Measurements from ENCODE around the gene SORCS2. TPM values are rescaled to one million over a fixed set of nuclear protein-coding genes. Genes with fewer than 3 reads are reported as not detected.

SORCS2 gene
- polyA plus RNA-seq, 1 donor (not counting 4 experiments of a cell fraction or from before 2014, with no cell fraction given): 0.09 TPM

- H3K27me3 ChIP-seq (ENCODE audit: control insufficient read depth, extremely low read depth, insufficient read depth, low read length): no peaks in the 10 kb centered on the region
- no peaks in the 10 kb centered on the region for H3K9me1 ChIP-seq (ENCODE audit: control insufficient read depth, extremely low read depth, insufficient read depth, low read length)
- H2AFZ ChIP-seq (ENCODE audit: control insufficient read depth, low read length): no peak overlapping the region
- H3K36me3 ChIP-seq (ENCODE audit: control insufficient read depth in 2 of 2, extremely low read depth in 1 of 2, insufficient read depth in 2 of 2, low read length in 2 of 2): no peaks in the 10 kb centered on the region
- H3K79me2 ChIP-seq (ENCODE audit: control insufficient read depth, insufficient read depth, low read length): no peaks in the 10 kb centered on the region
- no peak overlapping the region for H3K27ac ChIP-seq (ENCODE audit: control insufficient read depth, insufficient read depth, low read length)
- no peak overlapping the region for H3K4me3 ChIP-seq (ENCODE audit: control insufficient read depth in 2 of 3, extremely low read depth in 1 of 3, insufficient read depth in 2 of 3, low read depth in 1 of 3, low read length in 3 of 3)
- H3K9me3 ChIP-seq (ENCODE audit: control insufficient read depth, low read depth, low read length): no peaks in the 10 kb centered on the region
- peaks cover 10% of the 10 kb centered on the region for H3K4me1 ChIP-seq (ENCODE audit: control insufficient read depth, extremely low read depth, insufficient read depth, low read length)
- H4K20me1 ChIP-seq (ENCODE audit: control insufficient read depth, extremely low read depth, insufficient read depth, low read length): no peaks in the 10 kb centered on the region
- H3K4me2 ChIP-seq (ENCODE audit: control insufficient read depth, extremely low read depth, insufficient read depth, low read depth, low read length): no peak overlapping the region
- DNase-seq (ENCODE audit: low read depth, low spot score): no peak
- H3K9ac ChIP-seq (ENCODE audit: control insufficient read depth, extremely low read depth, insufficient read depth, low read length): no peak overlapping the region
- dilution Hi-C loops (cut with MboI; ENCODE audit: extremely low pct_ligation_motif_present, low sequenced_read_pairs): no loop called here
- no peak for FAIRE-seq
- TF ChIP-seq CTCF (optimal IDR thresholded peaks at IDR 0.05 in 1 of 3, IDR thresholded peaks at IDR 0.05 in 1 of 3, conservative IDR thresholded peaks at IDR 0.05 in 1 of 3; ENCODE audit: extremely low read depth in 1 of 3, insufficient read depth in 2 of 3, low read length in 3 of 3): no peak
- TF ChIP-seq EZH2 (IDR thresholded peaks at IDR 0.05; ENCODE audit: low read length): no peak
Measured at GRCh38 chr4:7680731-7681130, 488.4 kb downstream of the SORCS2 start.

- no peak for FAIRE-seq
- Histone ChIP-seq H3K36me3 (ENCODE audit: control insufficient read depth in 2 of 2, extremely low read depth in 1 of 2, insufficient read depth in 2 of 2, low read length in 2 of 2) (no peaks in the 10 kb centered on the region), H3K9me3 (ENCODE audit: control insufficient read depth, low read depth, low read length) (no peaks in the 10 kb centered on the region), H3K4me1 (ENCODE audit: control insufficient read depth, extremely low read depth, insufficient read depth, low read length) (peaks cover 1% of the 10 kb centered on the region), H3K27ac (ENCODE audit: control insufficient read depth, insufficient read depth, low read length) (no peak overlapping the region), H3K4me2 (ENCODE audit: control insufficient read depth, extremely low read depth, insufficient read depth, low read depth, low read length) (no peak overlapping the region), H3K4me3 (ENCODE audit: control insufficient read depth in 2 of 3, extremely low read depth in 1 of 3, insufficient read depth in 2 of 3, low read depth in 1 of 3, low read length in 3 of 3) (no peak overlapping the region), H3K79me2 (ENCODE audit: control insufficient read depth, insufficient read depth, low read length) (no peaks in the 10 kb centered on the region), H3K9ac (ENCODE audit: control insufficient read depth, extremely low read depth, insufficient read depth, low read length) (no peak overlapping the region), H2AFZ (ENCODE audit: control insufficient read depth, low read length) (no peak overlapping the region), H4K20me1 (ENCODE audit: control insufficient read depth, extremely low read depth, insufficient read depth, low read length) (no peaks in the 10 kb centered on the region), H3K27me3 (ENCODE audit: control insufficient read depth, extremely low read depth, insufficient read depth, low read length) (peaks cover 4% of the 10 kb centered on the region), H3K9me1 (ENCODE audit: control insufficient read depth, extremely low read depth, insufficient read depth, low read length) (no peaks in the 10 kb centered on the region)
- no peak for TF ChIP-seq EZH2 (IDR thresholded peaks at IDR 0.05; ENCODE audit: low read length)
- TF ChIP-seq CTCF (optimal IDR thresholded peaks at IDR 0.05 in 1 of 3, IDR thresholded peaks at IDR 0.05 in 1 of 3, conservative IDR thresholded peaks at IDR 0.05 in 1 of 3; ENCODE audit: extremely low read depth in 1 of 3, insufficient read depth in 2 of 3, low read length in 3 of 3): no peak
- dilution Hi-C loops (cut with MboI; ENCODE audit: extremely low pct_ligation_motif_present, low sequenced_read_pairs): no loop called here
- no peak for DNase-seq (ENCODE audit: low read depth, low spot score)
Measured at GRCh38 chr4:7683126-7683703, 490.9 kb downstream of the SORCS2 start.

Measured in keratinocyte (primary cell).